HepG2 (cell line): ENCODE measurements around the gene STRBP. TPM values are rescaled to one million over a fixed set of nuclear protein-coding genes. Genes with fewer than 3 reads are reported as not detected.

ENCODE experiments used
- ATAC-seq: fragments of 200-7000 bp; cut with Tn5 transposase; 3 replicates; pipeline ENCODE4 v1.9.1; 2020; ENCODE audit warnings: mild to moderate bottlenecking, moderate library complexity
- BruUV-seq: library from RNA; stranded (reverse); fragments of 400-500 nt; replicated peaks from 2 replicates; lab custom pipeline; 2021; lab: Mats Ljungman, UMichigan
- CTCF ChIA-PET: fragments of 300-600 bp; formaldehyde crosslinking; extraction: SDS; loops from one replicate; lab custom pipeline; 2021; ENCODE audit warnings: low total read pairs, inconsistent platforms, low intra/inter-chr PET ratio; lab: Yijun Ruan, JAX
- POLR2A ChIA-PET: fragments of 350-600 bp; sonication (Branson Sonifier 250); formaldehyde crosslinking; loops from one replicate; lab custom pipeline; 2020; ENCODE audit warnings: antibody characterized with exemption, inconsistent platforms; lab: Yijun Ruan, JAX
- DNase-seq: peaks from one replicate; pipeline ENCODE4 v3.0.0-alpha.2; 2015; ENCODE audit warnings: low spot score
- FAIRE-seq: peaks from 3 replicates; lab custom pipeline; 2011; peaks lifted over from hg19 to GRCh38; lab: Jason Lieb, UNC
- H2AFZ ChIP-seq: one replicate; pipeline ENCODE4 v1.6.1; 2011; ENCODE audit warnings: low read length, inconsistent platforms
- H3K27ac ChIP-seq: fragments of 300-600 bp; 3 replicates; pipeline ENCODE4 v1.8.0; 2011; ENCODE audit warnings: mixed run types, mild to moderate bottlenecking, mixed read lengths, low read length, inconsistent platforms; ENCODE audit not compliant: insufficient read depth; ENCODE audit errors: extremely low read length
- H3K27me3 ChIP-seq, 2 experiments: fragments of 200-600 bp in 1 of 2; 2 replicates in 1 of 2; 3 replicates in 1 of 2; pipeline versions ENCODE4 v1.6.0 to v1.8.0; 2011; ENCODE audit warnings: low read length in 2 of 2, mild to moderate bottlenecking in 2 of 2, moderate library complexity in 2 of 2, inconsistent platforms in 1 of 2; ENCODE audit not compliant: insufficient read depth in 2 of 2, control insufficient read depth in 1 of 2
- H3K36me3 ChIP-seq, 2 experiments: fragments of 200-600 bp in 1 of 2; replicated peaks in 1 of 2; 2 replicates in 1 of 2; 3 replicates in 1 of 2; pipeline versions ENCODE4 v1.5.1 to v1.8.0; 2011; ENCODE audit warnings: low read length in 2 of 2, inconsistent platforms in 1 of 2; ENCODE audit not compliant: insufficient read depth in 2 of 2, control insufficient read depth in 1 of 2
- H3K4me1 ChIP-seq: 2 replicates; pipeline ENCODE4 v1.5.1; 2012; ENCODE audit warnings: low read length, inconsistent platforms; ENCODE audit not compliant: insufficient read depth
- H3K4me2 ChIP-seq: 2 replicates; pipeline ENCODE4 v1.6.0; 2011; ENCODE audit warnings: low read depth, low read length, inconsistent platforms
- H3K4me3 ChIP-seq, 3 experiments: fragments of 200-600 bp in 1 of 3; sonication (generic), shearing (Covaris generic) in 1 of 3; replicated peaks in 1 of 3; 2 replicates each; pipeline ENCODE4 v1.5.1; 2011 to 2016; ENCODE audit warnings: low read length in 3 of 3, inconsistent platforms in 2 of 3, low read depth in 2 of 3, mild to moderate bottlenecking in 2 of 3, control low read depth in 1 of 3, mixed read lengths in 1 of 3; ENCODE audit not compliant: insufficient read depth in 1 of 3
- H3K79me2 ChIP-seq: one replicate; pipeline ENCODE4 v1.6.1; 2011; ENCODE audit warnings: low read length, inconsistent platforms; ENCODE audit not compliant: insufficient read depth
- H3K9ac ChIP-seq: 2 replicates; pipeline ENCODE4 v1.6.0; 2011; ENCODE audit warnings: mild to moderate bottlenecking, low read depth, low read length, inconsistent platforms; ENCODE audit not compliant: insufficient read depth
- H3K9me3 ChIP-seq: 2 replicates; pipeline ENCODE4 v1.5.1; 2012; ENCODE audit warnings: mild to moderate bottlenecking, low read length
- H4K20me1 ChIP-seq: 2 replicates; pipeline ENCODE4 v1.6.0; 2011; ENCODE audit warnings: inconsistent platforms, mild to moderate bottlenecking, low read length, moderate library complexity; ENCODE audit not compliant: insufficient read depth
- KMT2B ChIP-seq: IDR thresholded peaks from 2 replicates; pipeline ENCODE4 v1.6.1; 2016; ENCODE audit warnings: missing genetic modification reagents, missing compliant biosample characterization
- MIER3 ChIP-seq: IDR thresholded peaks from 2 replicates; pipeline ENCODE4 v1.6.1; 2016; ENCODE audit warnings: missing compliant biosample characterization, borderline replicate concordance
- NCOR1 ChIP-seq: fragments of 200-600 bp; sonication (generic); IDR thresholded peaks from 2 replicates; pipeline ENCODE4 v1.7.0; 2017; ENCODE audit warnings: antibody characterized with exemption, low read length, borderline replicate concordance
- PHF20 ChIP-seq: sonication (generic); formaldehyde crosslinking; IDR thresholded peaks from 2 replicates; pipeline ENCODE4 v1.5.0; 2020; ENCODE audit warnings: mild to moderate bottlenecking, missing genetic modification reagents
- RBAK ChIP-seq: sonication (generic); formaldehyde crosslinking; IDR thresholded peaks from 2 replicates; pipeline ENCODE4 v1.5.1; 2020; ENCODE audit warnings: mild to moderate bottlenecking, missing genetic modification reagents
- RORA ChIP-seq: sonication (generic); formaldehyde crosslinking; IDR thresholded peaks from 2 replicates; pipeline ENCODE4 v1.5.0; 2020; ENCODE audit warnings: mild to moderate bottlenecking, missing genetic modification reagents, moderate library complexity
- USF2 ChIP-seq, 2 experiments: sonication (generic) in 1 of 2; formaldehyde crosslinking in 1 of 2; IDR thresholded peaks; 2 replicates each; pipeline versions ENCODE4 v1.5.1 to v1.6.1; 2011 to 2020; ENCODE audit warnings: borderline replicate concordance in 1 of 2, low read depth in 1 of 2, low read length in 1 of 2, mild to moderate bottlenecking in 1 of 2, missing genetic modification reagents in 1 of 2, moderate library complexity in 1 of 2
- ZBTB40 ChIP-seq, 2 experiments: fragments of 450-650 bp in 1 of 2; sonication (generic) in 1 of 2; formaldehyde crosslinking in 1 of 2; IDR thresholded peaks; 2 replicates each; pipeline versions ENCODE4 v1.6.1 to v1.8.0; 2016 to 2022; ENCODE audit warnings: antibody characterized with exemption in 1 of 2, mild to moderate bottlenecking in 1 of 2, missing genetic modification reagents in 1 of 2
- ZKSCAN8 ChIP-seq: IDR thresholded peaks from 2 replicates; pipeline ENCODE4 v1.6.1; 2016; ENCODE audit warnings: borderline replicate concordance, missing genetic modification reagents, missing compliant biosample characterization
- ZNF552 ChIP-seq: sonication (generic); formaldehyde crosslinking; IDR thresholded peaks from 2 replicates; pipeline ENCODE4 v1.9.0; 2022; ENCODE audit warnings: missing genetic modification reagents, mild to moderate bottlenecking, borderline replicate concordance
- ZNF562 ChIP-seq: sonication (generic); formaldehyde crosslinking; IDR thresholded peaks from 2 replicates; pipeline ENCODE4 v1.8.0; 2022; ENCODE audit warnings: missing genetic modification reagents, borderline replicate concordance
- WGBS: methylation state at CpG from one replicate; pipeline ENCODE4 v1.1.6; 2017; ENCODE audit warnings: low lambda C conversion rate; 5-methylcytosine and 5-hydroxymethylcytosine counted together
- in situ Hi-C: cut with HindIII; loops from 2 replicates; pipeline ENCODE4 v1.10.0; 2017; ENCODE audit warnings: low pct_unique_long_range_greater_than_20kb; ENCODE audit not compliant: extremely low pct_ligation_motif_present
- intact Hi-C: fragments of 100-400 bp; cut with micrococcal nuclease; formaldehyde crosslinking; loops from one replicate; pipeline ENCODE4 v1.10.0; 2022; ENCODE audit not compliant: unreplicated experiment
- polyA plus RNA-seq, 8 experiments: library from polyadenylated mRNA; depleted of rRNA in 3 of 8; stranded (reverse) in 7 of 8; unstranded in 1 of 8; fragments of >200 nt; fragmentation: Illumina TruSeq in 4 of 8; extraction: Trizol in 4 of 8; gene quantifications; 2 replicates each; pipeline versions ENCODE4 v1.2.1 to v1.2.3, GENCODE V29; 2011 to 2016; ENCODE audit warnings: low read depth in 4 of 8, missing spikeins in 1 of 8, mixed read lengths in 1 of 8; ENCODE audit not compliant: insufficient read depth in 1 of 8
- total RNA-seq, 5 experiments: library from RNA; depleted of rRNA; stranded (reverse); fragments of >200 nt; fragmentation: Illumina TruSeq; extraction: Trizol; gene quantifications; 2 replicates each; pipeline ENCODE4 v1.2.3, GENCODE V29; 2016; ENCODE audit warnings: low read depth in 1 of 5

The STRBP gene
- total and polyA plus RNA-seq, 2 of the 13 experiments (the other 11 are each of a cell fraction or from before 2014, with no cell fraction given) = 14.5 to 38.5 TPM

GRCh38 chr9:123225995-123226394, 42.4 kb downstream of the STRBP start:
- DNase-seq = no peak
- WGBS = 96% methylated on average over 4 of the region's 4 CpGs
- no peaks in the 10 kb centered on the region; a peak in 1 of 5 replicates for H3K36me3 ChIP-seq
- no peak overlapping the region for H3K4me3 ChIP-seq
- no peak for ATAC-seq
- in situ Hi-C loops = loop anchor here (5.0 kb wide), 1 partner anchor 144 kb away; no protein-coding TSS in a partner anchor
- BruUV-seq = no TSS peak
- no peaks in the 10 kb centered on the region for H3K27me3 ChIP-seq
- H3K4me1 ChIP-seq = peaks cover 23% of the 10 kb centered on the region
- no peaks in the 10 kb centered on the region for H3K9me3 ChIP-seq
- no peaks in the 10 kb centered on the region for H3K79me2 ChIP-seq
- CTCF ChIA-PET = interaction anchor here (1.6 kb wide), 1 partner anchor 144 kb away, joined by 7 read pairs; no protein-coding TSS in a partner anchor
- H4K20me1 ChIP-seq = no peaks in the 10 kb centered on the region
- no peak overlapping the region for H2AFZ ChIP-seq
- intact Hi-C loops = loop anchor here (1.0 to 2.0 kb wide), 2 partner anchors 123 to 145 kb away; no protein-coding TSS in a partner anchor
- POLR2A ChIA-PET = no interaction called here
- H3K27ac ChIP-seq = no peak overlapping the region
- no peak for FAIRE-seq
- no peak overlapping the region for H3K9ac ChIP-seq
- H3K4me2 ChIP-seq = no peak overlapping the region
- no peak for TF ChIP-seq RORA (CRISPR knock-in tag)
- no peak for TF ChIP-seq USF2 (IDR thresholded peaks at IDR 0.05; ENCODE audit: low read depth, low read length)
- TF ChIP-seq USF2 (CRISPR knock-in tag; IDR thresholded peaks at IDR 0.05; ENCODE audit: borderline replicate concordance) = no peak
- no peak for TF ChIP-seq PHF20 (CRISPR knock-in tag)
- no peak for TF ChIP-seq RBAK (CRISPR knock-in tag)
- no peak for TF ChIP-seq MIER3
- no peak for TF ChIP-seq ZKSCAN8 (CRISPR knock-in tag)
- TF ChIP-seq ZBTB40 (IDR thresholded peaks at IDR 0.05) = no peak
- TF ChIP-seq ZBTB40 (CRISPR knock-in tag; IDR thresholded peaks at IDR 0.05) = no peak
- TF ChIP-seq KMT2B (CRISPR knock-in tag) = no peak
- no peak for TF ChIP-seq ZNF552 (CRISPR knock-in tag)
- TF ChIP-seq ZNF562 = no peak
- no peak for TF ChIP-seq NCOR1
